ENCODE measurements around the gene GNA12.

GNA12 gene

GRCh38 chr7:2781636-2782035, 62.5 kb downstream of the GNA12 start:
- TF ChIP-seq CTCF (IDR thresholded peaks at IDR 0.05; ENCODE audit: low read depth, low read length): no peak
- no peak overlapping the region for H3K4me3 ChIP-seq (ENCODE audit: low read depth, low read length)

GRCh38 chr7:2779051-2779450, 65.1 kb downstream of the GNA12 start:
- TF ChIP-seq CTCF (IDR thresholded peaks at IDR 0.05; ENCODE audit: low read depth, low read length): no peak
- H3K4me3 ChIP-seq (ENCODE audit: low read depth, low read length): no peak overlapping the region

- H3K4me3 ChIP-seq (ENCODE audit: low read depth, low read length): no peak overlapping the region
- TF ChIP-seq CTCF (IDR thresholded peaks at IDR 0.05; ENCODE audit: low read depth, low read length): no peak
These were observed 66.1 kb downstream of the GNA12 start for GRCh38 chr7:2777898-2778535.

- no peak overlapping the region for H3K4me3 ChIP-seq (ENCODE audit: low read depth, low read length)
- no peak for TF ChIP-seq CTCF (IDR thresholded peaks at IDR 0.05; ENCODE audit: low read depth, low read length)
These were observed 67.7 kb downstream of the GNA12 start for GRCh38 chr7:2776401-2776800.

- H3K4me3 ChIP-seq (ENCODE audit: low read depth, low read length): no peak overlapping the region
- no peak for TF ChIP-seq CTCF (IDR thresholded peaks at IDR 0.05; ENCODE audit: low read depth, low read length)
These were observed 68.3 kb downstream of the GNA12 start for GRCh38 chr7:2775785-2776184.

GRCh38 chr7:2775376-2775775, 68.7 kb downstream of the GNA12 start:
- TF ChIP-seq CTCF (IDR thresholded peaks at IDR 0.05; ENCODE audit: low read depth, low read length): no peak

GRCh38 chr7:2774935-2775334, 69.2 kb downstream of the GNA12 start:
- TF ChIP-seq CTCF (IDR thresholded peaks at IDR 0.05; ENCODE audit: low read depth, low read length): no peak

More at GRCh38 chr7:2775376-2775775, 68.7 kb downstream of the GNA12 start:
- H3K4me3 ChIP-seq (ENCODE audit: low read depth, low read length): no peak overlapping the region

More at GRCh38 chr7:2774935-2775334, 69.2 kb downstream of the GNA12 start:
- H3K4me3 ChIP-seq (ENCODE audit: low read depth, low read length): no peak overlapping the region
